HG03439 (cell line): Measurements from ENCODE around the gene AKAP3.

Source experiments
- ATAC-seq: cut with Tn5 transposase; IDR thresholded peaks from one replicate; pipeline ENCODE4 v1.9.1; 2021; ENCODE audit warnings: mild to moderate bottlenecking, moderate library complexity; ENCODE audit not compliant: unreplicated experiment

AKAP3 gene

GRCh38 chr12:4603946-4604345 is 44.9 kb downstream of the AKAP3 start:
- ATAC-seq: no peak

- no peak for ATAC-seq
Observed at GRCh38 chr12:4603421-4603820, 45.4 kb downstream of the AKAP3 start.

- ATAC-seq: no peak
Observed at GRCh38 chr12:4595881-4596280, 53.0 kb downstream of the AKAP3 start.

GRCh38 chr12:4591180-4591687 is 57.6 kb downstream of the AKAP3 start:
- ATAC-seq: no peak

- no peak for ATAC-seq
Observed at GRCh38 chr12:4589941-4590340, 58.9 kb downstream of the AKAP3 start.

- no peak for ATAC-seq
Observed at GRCh38 chr12:4588916-4589315, 59.9 kb downstream of the AKAP3 start.

- ATAC-seq: no peak
Observed at GRCh38 chr12:4587108-4587507, 61.7 kb downstream of the AKAP3 start.

GRCh38 chr12:4586500-4586899 is 62.4 kb downstream of the AKAP3 start:
- no peak for ATAC-seq

- ATAC-seq: no peak
Observed at GRCh38 chr12:4584896-4585295, 64.0 kb downstream of the AKAP3 start.

GRCh38 chr12:4584281-4584680 is 64.6 kb downstream of the AKAP3 start:
- ATAC-seq: no peak

- no peak for ATAC-seq
Observed at GRCh38 chr12:4580281-4580688, 68.6 kb downstream of the AKAP3 start.

GRCh38 chr12:4579305-4580102 is 69.3 kb downstream of the AKAP3 start:
- ATAC-seq: no peak

GRCh38 chr12:4572680-4573079 is 76.2 kb downstream of the AKAP3 start:
- ATAC-seq: no peak

GRCh38 chr12:4569261-4569660 is 79.6 kb downstream of the AKAP3 start:
- ATAC-seq: no peak

- no peak for ATAC-seq
Observed at GRCh38 chr12:4567073-4567881, 81.6 kb downstream of the AKAP3 start.

- ATAC-seq: no peak
Observed at GRCh38 chr12:4566474-4566873, 82.4 kb downstream of the AKAP3 start.
